IMR-90 (cell line): ENCODE results near the gene NANS. TPM values are rescaled to one million over a fixed set of nuclear protein-coding genes. Genes with fewer than 3 reads are reported as not detected.

Source experiments
- ATAC-seq: fragments of 200-7000 bp; cut with Tn5 transposase; 2 replicates; pipeline ENCODE4 v1.9.1; 2020; ENCODE audit warnings: low read depth, mild to moderate bottlenecking, moderate library complexity
- BruUV-seq: library from RNA; stranded (reverse); fragments of 400-500 nt; replicated peaks from 2 replicates; lab custom pipeline; 2021; lab: Mats Ljungman, UMichigan
- CTCF ChIA-PET: fragments of 300-600 bp; formaldehyde crosslinking; extraction: SDS; loops from one replicate; lab custom pipeline; 2021; ENCODE audit warnings: antibody characterized with exemption; lab: Yijun Ruan, JAX
- POLR2A ChIA-PET: fragments of 300-600 bp; sonication (Branson Sonifier 250); formaldehyde crosslinking; loops from one replicate; lab custom pipeline; 2022; ENCODE audit warnings: antibody characterized with exemption; ENCODE audit not compliant: unreplicated experiment; lab: Charles Lee
- DNase-seq: peaks from one replicate; pipeline ENCODE4 v3.0.0; 2013
- H2AFZ ChIP-seq: replicated peaks from 2 replicates; pipeline ENCODE3; 2013; ENCODE audit warnings: low read length, mild to moderate bottlenecking; ENCODE audit not compliant: poor library complexity
- H2AK5ac ChIP-seq: 2 replicates; pipeline ENCODE4 v1.6.1; 2013; ENCODE audit warnings: low read depth, low read length, inconsistent platforms
- H2AK9ac ChIP-seq: replicated peaks from 2 replicates; pipeline ENCODE3; 2013; ENCODE audit warnings: mild to moderate bottlenecking, low read depth, low read length, moderate library complexity; ENCODE audit not compliant: poor library complexity
- H2BK120ac ChIP-seq: 2 replicates; pipeline ENCODE4 v1.6.1; 2013; ENCODE audit warnings: low read depth, low read length, inconsistent platforms
- H2BK15ac ChIP-seq: 3 replicates; pipeline ENCODE4 v1.6.1; 2013; ENCODE audit warnings: low read depth, low read length, inconsistent platforms
- H2BK20ac ChIP-seq: 2 replicates; pipeline ENCODE4 v1.6.1; 2013; ENCODE audit warnings: low read depth, mild to moderate bottlenecking, inconsistent platforms, low read length, moderate library complexity
- H2BK5ac ChIP-seq: 2 replicates; pipeline ENCODE4 v1.6.1; 2013; ENCODE audit warnings: mild to moderate bottlenecking, low read depth, low read length, inconsistent platforms; ENCODE audit not compliant: poor library complexity, severe bottlenecking
- H3K14ac ChIP-seq: replicated peaks from 2 replicates; pipeline ENCODE4 v1.6.1; 2013; ENCODE audit warnings: low read depth, low read length, inconsistent platforms
- H3K18ac ChIP-seq: 2 replicates; pipeline ENCODE4 v1.6.1; 2013; ENCODE audit warnings: low read depth, low read length, control low read depth
- H3K23ac ChIP-seq: 2 replicates; pipeline ENCODE4 v1.6.1; 2013; ENCODE audit warnings: low read depth, low read length, inconsistent platforms
- H3K27ac ChIP-seq: 2 replicates; pipeline ENCODE4 v1.5.1; 2013; ENCODE audit warnings: mild to moderate bottlenecking, control low read depth, low read length; ENCODE audit not compliant: insufficient read depth
- H3K27me3 ChIP-seq: 2 replicates; pipeline ENCODE4 v1.6.1; 2013; ENCODE audit warnings: low read length; ENCODE audit not compliant: control insufficient read depth, insufficient read depth
- H3K36me3 ChIP-seq: 2 replicates; pipeline ENCODE4 v1.6.1; 2013; ENCODE audit warnings: low read length, mixed read lengths; ENCODE audit not compliant: control insufficient read depth, insufficient read depth
- H3K4ac ChIP-seq: 2 replicates; pipeline ENCODE4 v1.6.1; 2013; ENCODE audit warnings: low read depth, low read length, inconsistent platforms
- H3K4me1 ChIP-seq: 2 replicates; pipeline ENCODE4 v1.6.1; 2013; ENCODE audit warnings: low read length, mixed read lengths; ENCODE audit not compliant: control insufficient read depth, insufficient read depth
- H3K4me2 ChIP-seq: 2 replicates; pipeline ENCODE4 v1.6.1; 2013; ENCODE audit warnings: low read depth, mild to moderate bottlenecking, control low read depth, low read length, moderate library complexity
- H3K4me3 ChIP-seq: 2 replicates; pipeline ENCODE4 v1.5.1; 2013; ENCODE audit warnings: low read depth, mild to moderate bottlenecking, control low read depth, low read length, moderate library complexity; ENCODE audit not compliant: insufficient read depth
- H3K56ac ChIP-seq: 2 replicates; pipeline ENCODE4 v1.6.1; 2013; ENCODE audit warnings: low read length, inconsistent platforms; ENCODE audit not compliant: insufficient read depth; ENCODE audit errors: extremely low read depth
- H3K79me1 ChIP-seq, 2 experiments: 2 replicates each; pipeline ENCODE4 v1.6.1; 2013; ENCODE audit warnings: low read length in 2 of 2, inconsistent platforms in 1 of 2, low read depth in 1 of 2
- H3K9ac ChIP-seq: 2 replicates; pipeline ENCODE4 v1.6.1; 2013; ENCODE audit warnings: low read depth, low read length, control low read depth
- H3K9me1 ChIP-seq: 2 replicates; pipeline ENCODE4 v1.6.1; 2013; ENCODE audit warnings: low read length, inconsistent platforms; ENCODE audit not compliant: insufficient read depth
- H3K9me3 ChIP-seq: 2 replicates; pipeline ENCODE4 v1.6.1; 2013; ENCODE audit warnings: low read length; ENCODE audit not compliant: control insufficient read depth, insufficient read depth
- H4K20me1 ChIP-seq: 2 replicates; pipeline ENCODE4 v1.6.1; 2013; ENCODE audit warnings: low read length, inconsistent platforms; ENCODE audit not compliant: insufficient read depth
- H4K5ac ChIP-seq: 2 replicates; pipeline ENCODE4 v1.6.1; 2013; ENCODE audit warnings: mild to moderate bottlenecking, low read depth, low read length, control low read depth
- H4K8ac ChIP-seq, 2 experiments: 2 replicates each; pipeline ENCODE4 v1.6.1; 2013; ENCODE audit warnings: low read depth in 2 of 2, low read length in 2 of 2, control low read depth in 1 of 2, inconsistent platforms in 1 of 2
- H4K91ac ChIP-seq: 2 replicates; pipeline ENCODE4 v1.6.1; 2013; ENCODE audit warnings: low read depth, low read length, inconsistent platforms; ENCODE audit not compliant: insufficient read depth
- BHLHE40 ChIP-seq: fragments of 150-350 bp; IDR thresholded peaks from 2 replicates; pipeline ENCODE4 v1.6.1; 2016; ENCODE audit warnings: mild to moderate bottlenecking, low read depth, low read length
- CEBPB ChIP-seq: IDR thresholded peaks from 2 replicates; pipeline ENCODE4 v1.6.1; 2012; ENCODE audit warnings: low read depth, low read length, improper control_type of control experiment
- CHD1 ChIP-seq: IDR thresholded peaks from 2 replicates; pipeline ENCODE4 v1.6.1; 2012; ENCODE audit warnings: low read depth, low read length, improper control_type of control experiment
- CTCF ChIP-seq: conservative IDR thresholded peaks from 2 replicates; pipeline ENCODE4 v1.5.1; 2012; ENCODE audit warnings: mild to moderate bottlenecking, low read depth, low read length, improper control_type of control experiment
- FOS ChIP-seq: fragments of 150-350 bp; IDR thresholded peaks from 2 replicates; pipeline ENCODE4 v1.6.1; 2016; ENCODE audit warnings: low read depth, low read length
- MAFK ChIP-seq: IDR thresholded peaks from 2 replicates; pipeline ENCODE4 v1.6.1; 2012; ENCODE audit warnings: low read depth, low read length, improper control_type of control experiment
- MAZ ChIP-seq: IDR thresholded peaks from 2 replicates; pipeline ENCODE4 v1.6.1; 2012; ENCODE audit warnings: low read depth, mild to moderate bottlenecking, low read length, improper control_type of control experiment, moderate library complexity, borderline replicate concordance
- MXI1 ChIP-seq: IDR thresholded peaks from 2 replicates; pipeline ENCODE4 v1.6.1; 2012; ENCODE audit warnings: low read depth, mild to moderate bottlenecking, low read length, moderate library complexity, borderline replicate concordance
- NFE2L2 ChIP-seq: fragments of 150-350 bp; IDR thresholded peaks from 2 replicates; pipeline ENCODE4 v1.6.1; 2016; ENCODE audit warnings: low read depth, mild to moderate bottlenecking, low read length
- POLR2A ChIP-seq: IDR thresholded peaks from 2 replicates; pipeline ENCODE4 v1.6.1; 2012; ENCODE audit warnings: mild to moderate bottlenecking, low read depth, low read length
- RAD21 ChIP-seq: IDR thresholded peaks from 2 replicates; pipeline ENCODE4 v1.6.1; 2012; ENCODE audit warnings: low read length, improper control_type of control experiment
- RCOR1 ChIP-seq: IDR thresholded peaks from 2 replicates; pipeline ENCODE4 v1.6.1; 2012; ENCODE audit warnings: mild to moderate bottlenecking, low read length, improper control_type of control experiment; ENCODE audit not compliant: insufficient replicate concordance
- RFX5 ChIP-seq: IDR thresholded peaks from 2 replicates; pipeline ENCODE4 v1.8.0; 2012; ENCODE audit warnings: low read depth, mild to moderate bottlenecking, low read length, moderate library complexity
- SMC3 ChIP-seq: fragments of 150-350 bp; IDR thresholded peaks from 2 replicates; pipeline ENCODE4 v1.6.1; 2016; ENCODE audit warnings: low read depth, mild to moderate bottlenecking, antibody characterized with exemption, low read length, moderate library complexity
- WGBS, 2 experiments: methylation state at CpG; one replicate each; pipeline versions ENCODE4 v1.1.5 to v1.1.7; 2013; ENCODE audit warnings: missing lambda C conversion rate in 2 of 2; ENCODE audit not compliant: insufficient read length in 1 of 2; ENCODE audit errors: extremely low coverage in 2 of 2; 5-methylcytosine and 5-hydroxymethylcytosine counted together
- dilution Hi-C: fragments of 300-500 bp; cut with HindIII; formaldehyde crosslinking; loops from one replicate; pipeline ENCODE4 v1.14.3; 2018; ENCODE audit warnings: low sequenced_read_pairs; ENCODE audit not compliant: unreplicated experiment
- in situ Hi-C: fragments of 300-500 bp; cut with MboI; formaldehyde crosslinking; loops from 3 replicates; pipeline ENCODE4 v1.14.3; 2019; ENCODE audit warnings: low sequenced_read_pairs, inconsistent platforms, mixed read lengths
- intact Hi-C: fragments of 100-400 bp; cut with micrococcal nuclease; formaldehyde crosslinking; loops from 2 replicates; pipeline ENCODE4 v1.10.0; 2022
- polyA plus RNA-seq, 3 experiments: library from polyadenylated mRNA; depleted of rRNA; stranded (reverse); fragments of >200 nt; gene quantifications; 2 replicates each; pipeline ENCODE4 v1.2.3, GENCODE V29; 2012; ENCODE audit warnings: low replicate concordance in 1 of 3
- total RNA-seq: library from RNA; depleted of rRNA; stranded (reverse); fragments of >200 nt; gene quantifications from 2 replicates; pipeline ENCODE4 v1.2.3, GENCODE V29; 2012
- TF ChIP-seq, protein P1 (sequence below): fragments of 150-350 bp; IDR thresholded peaks from 2 replicates; pipeline ENCODE4 v1.6.1; 2016; ENCODE audit warnings: low read depth, mild to moderate bottlenecking, low read length, moderate library complexity, borderline replicate concordance
- TF ChIP-seq, protein P2 (sequence below): fragments of 150-350 bp; IDR thresholded peaks from 2 replicates; pipeline ENCODE4 v1.6.1; 2017; ENCODE audit warnings: mild to moderate bottlenecking, antibody characterized with exemption, low read length, low read depth

The NANS gene
- total and polyA plus RNA-seq, 2 of the 4 experiments (the other 2 are of a cell fraction) = 210 to 306 TPM

GRCh38 chr9:98105006-98105405 is 48.5 kb downstream of the NANS start:
- Histone ChIP-seq H2AK5ac (no peak overlapping the region), H3K56ac (no peak overlapping the region), H4K5ac (no peak overlapping the region), H3K9me1 (no peaks in the 10 kb centered on the region), H2BK5ac (no peak overlapping the region), H2AFZ (no peak overlapping the region), H4K20me1 (no peaks in the 10 kb centered on the region), H3K4me2 (no peak overlapping the region), H4K8ac (no peak overlapping the region), H3K4ac (no peak overlapping the region), H3K9me3 (0 out of 2 replicates have a peak, but pooled peaks cover 2% of the 10 kb centered on the region), H3K9ac (no peak overlapping the region), H3K4me3 (no peak overlapping the region), H3K27ac (no peak overlapping the region), H2BK20ac (no peak overlapping the region), H3K36me3 (no peaks in the 10 kb centered on the region), H3K79me1 (no peaks in the 10 kb centered on the region), H3K14ac (no peak overlapping the region), H3K27me3 (no peaks in the 10 kb centered on the region), H3K4me1 (no peaks in the 10 kb centered on the region), H2BK120ac (no peak overlapping the region), H2BK15ac (no peak overlapping the region), H3K23ac (no peak overlapping the region), H2AK9ac (no peak overlapping the region), H4K91ac (no peak overlapping the region), H3K18ac (no peak overlapping the region)
- no peak for DNase-seq
- ChIA-PET POLR2A (no interaction called here), CTCF (no interaction called here)
- ATAC-seq = no peak
- intact Hi-C loops (no loop called here), dilution Hi-C loops (no loop called here), in situ Hi-C loops (no loop called here)
- WGBS, 2 experiments = 100% methylated on average over 5 of the region's 7 CpGs; no CpG with 5 or more reads in 1 of the 2 experiments
- TF ChIP-seq POLR2A (no peak), NFE2L2 (no peak), SMC3 (no peak), MAZ (no peak), RFX5 (no peak), BHLHE40 (no peak), CTCF (no peak), RCOR1 (no peak), MXI1 (no peak), CEBPB (no peak), FOS (no peak), MAFK (no peak), RAD21 (no peak), CHD1 (no peak)
- TF ChIP-seq, protein P1, sequence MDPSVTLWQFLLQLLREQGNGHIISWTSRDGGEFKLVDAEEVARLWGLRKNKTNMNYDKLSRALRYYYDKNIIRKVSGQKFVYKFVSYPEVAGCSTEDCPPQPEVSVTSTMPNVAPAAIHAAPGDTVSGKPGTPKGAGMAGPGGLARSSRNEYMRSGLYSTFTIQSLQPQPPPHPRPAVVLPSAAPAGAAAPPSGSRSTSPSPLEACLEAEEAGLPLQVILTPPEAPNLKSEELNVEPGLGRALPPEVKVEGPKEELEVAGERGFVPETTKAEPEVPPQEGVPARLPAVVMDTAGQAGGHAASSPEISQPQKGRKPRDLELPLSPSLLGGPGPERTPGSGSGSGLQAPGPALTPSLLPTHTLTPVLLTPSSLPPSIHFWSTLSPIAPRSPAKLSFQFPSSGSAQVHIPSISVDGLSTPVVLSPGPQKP = no peak
- TF ChIP-seq, protein P2, sequence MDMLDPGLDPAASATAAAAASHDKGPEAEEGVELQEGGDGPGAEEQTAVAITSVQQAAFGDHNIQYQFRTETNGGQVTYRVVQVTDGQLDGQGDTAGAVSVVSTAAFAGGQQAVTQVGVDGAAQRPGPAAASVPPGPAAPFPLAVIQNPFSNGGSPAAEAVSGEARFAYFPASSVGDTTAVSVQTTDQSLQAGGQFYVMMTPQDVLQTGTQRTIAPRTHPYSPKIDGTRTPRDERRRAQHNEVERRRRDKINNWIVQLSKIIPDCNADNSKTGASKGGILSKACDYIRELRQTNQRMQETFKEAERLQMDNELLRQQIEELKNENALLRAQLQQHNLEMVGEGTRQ = no peak
- no TSS peak for BruUV-seq
